ENCODE results near the gene BRSK2. TPM values are rescaled to one million over a fixed set of nuclear protein-coding genes. Genes with fewer than 3 reads are reported as not detected.

BRSK2 gene
- total and polyA plus RNA-seq, 2 donors (not counting 1 experiment from before 2014, with no cell fraction given), result 0.11 to 0.33 TPM

DNA sequence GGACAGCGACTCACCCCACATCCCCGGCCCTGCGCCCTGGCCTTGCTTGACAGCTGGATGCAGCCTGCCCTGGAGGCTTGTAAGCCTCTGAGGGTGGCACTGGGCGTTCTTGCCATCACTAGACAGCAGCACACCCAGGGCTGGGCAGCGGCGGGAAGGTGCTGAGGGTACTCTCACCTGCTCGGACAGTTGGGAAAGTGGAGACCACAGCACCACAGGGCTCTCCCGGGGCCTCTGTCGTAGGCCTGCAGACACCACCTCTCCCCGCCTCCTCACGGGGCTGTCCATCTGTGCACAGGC is 18.8 kb upstream of the BRSK2 start:
- no peak overlapping the region for H2AFZ ChIP-seq (ENCODE audit: low read length)
- H3K4me1 ChIP-seq (ENCODE audit: control insufficient read depth, extremely low read depth, insufficient read depth, low read length), result no peaks in the 10 kb centered on the region
- no peak for TF ChIP-seq EZH2 (IDR thresholded peaks at IDR 0.05; ENCODE audit: low read length, missing control alignments)
- no peaks in the 10 kb centered on the region for H4K20me1 ChIP-seq (ENCODE audit: control insufficient read depth, extremely low read depth, insufficient read depth, low read length)
- no peak overlapping the region for H3K4me3 ChIP-seq (replicated peaks in 1 of 4; ENCODE audit: control extremely low read depth in 1 of 4, insufficient read depth in 1 of 4, low read depth in 3 of 4, low read length in 4 of 4)
- H3K36me3 ChIP-seq (ENCODE audit: control insufficient read depth, insufficient read depth, low read length), result no peaks in the 10 kb centered on the region
- H3K79me2 ChIP-seq (ENCODE audit: control insufficient read depth, insufficient read depth, low read length), result no peaks in the 10 kb centered on the region
- no peak overlapping the region for H3K27ac ChIP-seq (ENCODE audit: insufficient read depth, low read length)
- H3K4me2 ChIP-seq (ENCODE audit: extremely low read depth, insufficient read depth, low read length), result no peak overlapping the region
- no peak overlapping the region for H3K9ac ChIP-seq (ENCODE audit: insufficient read depth, low read length)
- H3K9me3 ChIP-seq (ENCODE audit: control insufficient read depth, insufficient read depth, low read depth, low read length), result no peaks in the 10 kb centered on the region
- H3K27me3 ChIP-seq (ENCODE audit: control insufficient read depth, insufficient read depth, low read length), result no peaks in the 10 kb centered on the region
- no peak for DNase-seq (ENCODE audit: low read depth in 2 of 2)

DNA sequence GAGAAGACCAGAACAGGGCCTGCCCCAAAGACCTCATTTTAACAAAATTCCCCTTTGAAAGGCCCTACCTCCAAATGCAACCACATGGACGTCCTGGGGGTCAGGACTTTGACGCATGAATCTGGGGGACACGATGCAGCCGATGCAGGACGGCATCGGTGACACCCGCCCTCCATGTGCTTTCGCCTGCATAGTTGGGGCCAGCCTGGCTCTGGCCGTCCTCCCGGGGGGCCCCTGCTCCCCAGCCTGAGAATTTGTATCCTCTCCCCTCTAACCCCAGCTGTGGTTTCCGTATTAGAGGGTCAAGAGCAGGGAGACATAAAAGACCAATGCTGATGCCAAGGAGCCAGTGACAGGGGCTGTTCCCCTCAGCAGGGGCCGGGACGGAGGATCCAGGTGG is 18.4 kb upstream of the BRSK2 start:
- Histone ChIP-seq H3K9ac (ENCODE audit: insufficient read depth, low read length) (no peak overlapping the region), H3K4me1 (ENCODE audit: control insufficient read depth, extremely low read depth, insufficient read depth, low read length) (no peaks in the 10 kb centered on the region), H3K9me3 (ENCODE audit: control insufficient read depth, insufficient read depth, low read depth, low read length) (no peaks in the 10 kb centered on the region), H3K27ac (ENCODE audit: insufficient read depth, low read length) (no peak overlapping the region), H3K27me3 (ENCODE audit: control insufficient read depth, insufficient read depth, low read length) (no peaks in the 10 kb centered on the region), H3K4me2 (ENCODE audit: extremely low read depth, insufficient read depth, low read length) (no peak overlapping the region), H2AFZ (ENCODE audit: low read length) (no peak overlapping the region), H3K36me3 (ENCODE audit: control insufficient read depth, insufficient read depth, low read length) (no peaks in the 10 kb centered on the region), H3K4me3 (replicated peaks in 1 of 4; ENCODE audit: control extremely low read depth in 1 of 4, insufficient read depth in 1 of 4, low read depth in 3 of 4, low read length in 4 of 4) (no peak overlapping the region), H4K20me1 (ENCODE audit: control insufficient read depth, extremely low read depth, insufficient read depth, low read length) (no peaks in the 10 kb centered on the region), H3K79me2 (ENCODE audit: control insufficient read depth, insufficient read depth, low read length) (no peaks in the 10 kb centered on the region)
- DNase-seq (ENCODE audit: low read depth in 2 of 2), result no peak
- TF ChIP-seq EZH2 (IDR thresholded peaks at IDR 0.05; ENCODE audit: low read length, missing control alignments), result no peak
- TF ChIP-seq, protein P1, sequence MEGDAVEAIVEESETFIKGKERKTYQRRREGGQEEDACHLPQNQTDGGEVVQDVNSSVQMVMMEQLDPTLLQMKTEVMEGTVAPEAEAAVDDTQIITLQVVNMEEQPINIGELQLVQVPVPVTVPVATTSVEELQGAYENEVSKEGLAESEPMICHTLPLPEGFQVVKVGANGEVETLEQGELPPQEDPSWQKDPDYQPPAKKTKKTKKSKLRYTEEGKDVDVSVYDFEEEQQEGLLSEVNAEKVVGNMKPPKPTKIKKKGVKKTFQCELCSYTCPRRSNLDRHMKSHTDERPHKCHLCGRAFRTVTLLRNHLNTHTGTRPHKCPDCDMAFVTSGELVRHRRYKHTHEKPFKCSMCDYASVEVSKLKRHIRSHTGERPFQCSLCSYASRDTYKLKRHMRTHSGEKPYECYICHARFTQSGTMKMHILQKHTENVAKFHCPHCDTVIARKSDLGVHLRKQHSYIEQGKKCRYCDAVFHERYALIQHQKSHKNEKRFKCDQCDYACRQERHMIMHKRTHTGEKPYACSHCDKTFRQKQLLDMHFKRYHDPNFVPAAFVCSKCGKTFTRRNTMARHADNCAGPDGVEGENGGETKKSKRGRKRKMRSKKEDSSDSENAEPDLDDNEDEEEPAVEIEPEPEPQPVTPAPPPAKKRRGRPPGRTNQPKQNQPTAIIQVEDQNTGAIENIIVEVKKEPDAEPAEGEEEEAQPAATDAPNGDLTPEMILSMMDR (conservative IDR thresholded peaks at IDR 0.05 in 1 of 2, IDR thresholded peaks at IDR 0.05 in 1 of 2; ENCODE audit: low read depth in 1 of 2, low read length in 2 of 2), result no peak

DNA sequence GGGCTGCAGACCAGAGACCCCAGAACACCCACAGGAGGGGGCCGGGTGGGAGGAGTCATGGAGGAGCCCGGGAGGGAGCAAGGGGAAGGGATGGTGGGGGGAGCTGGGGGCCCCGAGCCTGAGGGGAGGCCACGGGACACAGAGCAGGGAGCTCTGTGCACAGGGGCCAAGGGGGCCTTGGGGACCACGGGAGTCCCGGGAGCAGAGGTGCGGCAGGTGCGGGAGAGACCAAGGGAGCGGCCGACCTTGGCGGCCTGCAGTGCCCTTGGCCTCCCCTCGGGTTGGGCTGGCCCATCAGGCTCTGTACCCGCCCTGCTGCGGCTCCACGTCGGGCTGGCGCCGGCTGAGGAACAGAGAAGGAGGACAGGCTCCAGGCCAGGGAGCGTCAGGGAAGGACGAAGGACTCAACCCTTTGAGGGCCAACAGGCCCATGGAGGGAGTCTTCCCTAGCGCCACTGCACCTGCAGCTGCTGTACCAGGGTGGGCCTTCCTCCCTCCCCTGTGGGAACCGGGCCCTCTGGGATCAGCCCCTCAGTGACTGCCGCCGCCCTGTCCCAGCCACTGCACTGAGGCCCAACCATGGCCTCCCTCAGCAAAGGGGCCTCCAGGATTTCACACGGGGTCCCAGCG is 17.8 kb upstream of the BRSK2 start:
- no peaks in the 10 kb centered on the region for H3K79me2 ChIP-seq (ENCODE audit: control insufficient read depth, insufficient read depth, low read length)
- no peaks in the 10 kb centered on the region for H3K36me3 ChIP-seq (ENCODE audit: control insufficient read depth, insufficient read depth, low read length)
- H3K9me3 ChIP-seq (ENCODE audit: control insufficient read depth, insufficient read depth, low read depth, low read length), result no peaks in the 10 kb centered on the region
- no peak for DNase-seq (ENCODE audit: low read depth in 2 of 2)
- H4K20me1 ChIP-seq (ENCODE audit: control insufficient read depth, extremely low read depth, insufficient read depth, low read length), result no peaks in the 10 kb centered on the region
- no peaks in the 10 kb centered on the region for H3K27me3 ChIP-seq (ENCODE audit: control insufficient read depth, insufficient read depth, low read length)
- H3K9ac ChIP-seq (ENCODE audit: insufficient read depth, low read length), result no peak overlapping the region
- no peak for TF ChIP-seq EZH2 (IDR thresholded peaks at IDR 0.05; ENCODE audit: low read length, missing control alignments)
- TF ChIP-seq, protein P1 (conservative IDR thresholded peaks at IDR 0.05 in 1 of 2, IDR thresholded peaks at IDR 0.05 in 1 of 2; ENCODE audit: low read depth in 1 of 2, low read length in 2 of 2), result no peak
- H3K27ac ChIP-seq (ENCODE audit: insufficient read depth, low read length), result no peak overlapping the region
- no peak overlapping the region for H2AFZ ChIP-seq (ENCODE audit: low read length)
- H3K4me3 ChIP-seq (replicated peaks in 1 of 4; ENCODE audit: control extremely low read depth in 1 of 4, insufficient read depth in 1 of 4, low read depth in 3 of 4, low read length in 4 of 4), result no peak overlapping the region
- H3K4me2 ChIP-seq (ENCODE audit: extremely low read depth, insufficient read depth, low read length), result no peak overlapping the region
- H3K4me1 ChIP-seq (ENCODE audit: control insufficient read depth, extremely low read depth, insufficient read depth, low read length), result no peaks in the 10 kb centered on the region
